ENCODE results near the gene C10orf90.
A peak's percentile ranks its signal among the peaks of the same experiment; 100 is the strongest.

DNA sequence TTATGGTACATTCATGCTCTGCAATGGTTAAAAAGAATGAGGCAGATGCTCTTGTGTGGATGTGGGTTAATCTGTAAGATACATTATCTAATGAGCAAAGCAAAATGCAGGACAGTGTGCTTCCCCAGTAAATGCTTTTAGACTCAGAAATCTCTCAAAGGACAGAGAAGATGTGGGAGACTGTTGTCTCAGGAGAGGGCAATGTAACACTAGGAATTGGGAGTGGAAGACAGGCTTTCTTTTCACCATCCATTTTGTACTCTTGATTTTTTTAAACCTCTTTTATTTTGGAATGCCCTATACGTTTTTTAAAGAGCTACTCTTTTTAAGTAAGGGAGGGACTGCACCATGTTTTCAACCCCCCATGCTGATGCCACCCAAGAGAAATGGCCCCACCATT, 204.7 kb downstream of the C10orf90 start:
- TF ChIP-seq CTCF (IDR thresholded peaks at IDR 0.05): peak in 3 of 12 donors; percentile 12 to 18 (median 14)
- TF ChIP-seq POLR2A (IDR thresholded peaks at IDR 0.05): no peak
